Neural cell (in vitro differentiated cells): ENCODE data around the gene PPP1R10. TPM values are rescaled to one million over a fixed set of nuclear protein-coding genes. Genes with fewer than 3 reads are reported as not detected.

ENCODE experiments used
- polyA plus RNA-seq: library from polyadenylated mRNA; depleted of rRNA; stranded (reverse); fragments of >200 nt; gene quantifications from 2 replicates; pipeline ENCODE4 v1.2.3, GENCODE V29; 2014
- small RNA-seq, 3 experiments: library from RNA; depleted of rRNA; stranded (forward); fragments of <200 nt; gene quantifications; one replicate each; pipeline ENCODE3, GENCODE V24; 2012

The PPP1R10 gene
- polyA plus RNA-seq, 1 donor from 2014 or later = 13.7 TPM

Small RNAs within 50 kb of the gene (small RNA-seq; reads per million reads assigned to genes)
- gene MIR877 = 4.3 to 18.3 (median 16.9) reads per million in 3 experiments

Other genes with a start within 250 kb of the PPP1R10 start
- gene HLA-E, start 127.7 kb downstream of the PPP1R10 start, polyA plus RNA-seq = 0.14 and 0.51 TPM in 2 replicates
- 32.1 and 38.9 TPM in 2 replicates for gene GNL1, start 60.8 kb downstream of the PPP1R10 start, polyA plus RNA-seq
- gene PRR3, start 59.9 kb downstream of the PPP1R10 start, polyA plus RNA-seq = 11.7 and 13.0 TPM in 2 replicates
- gene ABCF1, start 45.8 kb downstream of the PPP1R10 start, polyA plus RNA-seq = 17.6 and 19.5 TPM in 2 replicates
- gene MRPS18B, start 597 bp upstream of the PPP1R10 start, polyA plus RNA-seq = 77.7 and 106 TPM in 2 replicates
- gene ATAT1, start 9.6 kb upstream of the PPP1R10 start, polyA plus RNA-seq = 54.9 and 70.4 TPM in 2 replicates
- 8.5 and 12.4 TPM in 2 replicates for gene C6orf136, start 29.9 kb upstream of the PPP1R10 start, polyA plus RNA-seq
- 29.1 and 31.9 TPM in 2 replicates for gene DHX16, start 55.8 kb upstream of the PPP1R10 start, polyA plus RNA-seq
- 50.6 and 55.1 TPM in 2 replicates for gene PPP1R18, start 69.4 kb upstream of the PPP1R10 start, polyA plus RNA-seq
- gene NRM, start 73.7 kb upstream of the PPP1R10 start, polyA plus RNA-seq = 7.1 and 7.5 TPM in 2 replicates
- gene MDC1, start 100.0 kb upstream of the PPP1R10 start, polyA plus RNA-seq = 4.3 and 8.1 TPM in 2 replicates
- gene TUBB, start 103.1 kb upstream of the PPP1R10 start, polyA plus RNA-seq = 711 and 792 TPM in 2 replicates
- 72.7 and 84.7 TPM in 2 replicates for gene FLOT1, start 125.4 kb upstream of the PPP1R10 start, polyA plus RNA-seq
- 1.3 and 3.0 TPM in 2 replicates for gene IER3, start 127.3 kb upstream of the PPP1R10 start, polyA plus RNA-seq